H1 (cell line): ENCODE measurements around the gene ELFN2.

Experiments used
- ATF2 ChIP-seq: IDR thresholded peaks from 2 replicates; pipeline ENCODE4 v1.6.1; 2012; ENCODE audit warnings: low read length, inconsistent platforms
- BRCA1 ChIP-seq: IDR thresholded peaks from 2 replicates; pipeline ENCODE4 v1.6.1; 2012; ENCODE audit warnings: low read depth, low read length, improper control_type of control experiment
- CREB1 ChIP-seq: IDR thresholded peaks from 2 replicates; pipeline ENCODE4 v1.6.1; 2012; ENCODE audit warnings: inconsistent platforms
- CTCF ChIP-seq, 3 experiments: IDR thresholded peaks; 1 replicate in 2 of 3; 2 replicates in 1 of 3; pipeline versions ENCODE4 v1.5.1 to v1.6.1; 2011; ENCODE audit warnings: low read length in 3 of 3, mild to moderate bottlenecking in 3 of 3, inconsistent platforms in 2 of 3, low read depth in 1 of 3, moderate library complexity in 1 of 3; ENCODE audit not compliant: insufficient read depth in 1 of 3; ENCODE audit errors: control extremely low read depth in 1 of 3
- EGR1 ChIP-seq: IDR thresholded peaks from 2 replicates; pipeline ENCODE4 v1.6.1; 2011; ENCODE audit warnings: low read depth, low read length, borderline replicate concordance
- EP300 ChIP-seq, 2 experiments: IDR thresholded peaks; 1 replicate in 1 of 2; 2 replicates in 1 of 2; pipeline ENCODE4 v1.6.1; 2011 to 2012; ENCODE audit warnings: low read depth in 2 of 2, low read length in 2 of 2, mild to moderate bottlenecking in 2 of 2, borderline replicate concordance in 1 of 2, inconsistent platforms in 1 of 2, moderate library complexity in 1 of 2
- EZH2 ChIP-seq: fragments of 200-600 bp; sonication (generic); IDR thresholded peaks from 2 replicates; pipeline ENCODE4 v1.7.1; 2012; ENCODE audit warnings: low read depth, mild to moderate bottlenecking, moderate library complexity, low read length, inconsistent platforms; ENCODE audit not compliant: severe bottlenecking
- POLR2A ChIP-seq, 2 experiments: IDR thresholded peaks; 1 replicate in 1 of 2; 2 replicates in 1 of 2; pipeline ENCODE4 v1.6.1; 2011; ENCODE audit warnings: low read depth in 2 of 2, low read length in 2 of 2, mild to moderate bottlenecking in 2 of 2; ENCODE audit errors: control extremely low read depth in 1 of 2
- POLR2AphosphoS5 ChIP-seq: IDR thresholded peaks from 2 replicates; pipeline ENCODE4 v1.6.1; 2011; ENCODE audit warnings: low read depth, low read length
- RXRA ChIP-seq: IDR thresholded peaks from 2 replicates; pipeline ENCODE4 v1.6.1; 2011; ENCODE audit warnings: low read depth, mild to moderate bottlenecking, low read length, moderate library complexity; ENCODE audit not compliant: insufficient read depth
- SP2 ChIP-seq: IDR thresholded peaks from 2 replicates; pipeline ENCODE4 v1.6.1; 2012; ENCODE audit warnings: mild to moderate bottlenecking, low read length, inconsistent platforms
- SRF ChIP-seq: IDR thresholded peaks from 2 replicates; pipeline ENCODE4 v1.6.1; 2011; ENCODE audit warnings: mild to moderate bottlenecking, low read depth, low read length, moderate library complexity
- TAF1 ChIP-seq: IDR thresholded peaks from 2 replicates; pipeline ENCODE4 v1.6.1; 2011; ENCODE audit warnings: mild to moderate bottlenecking, low read depth, low read length
- TF ChIP-seq, protein P1 (sequence below): IDR thresholded peaks from 2 replicates; pipeline ENCODE4 v1.6.1; 2012; ENCODE audit warnings: inconsistent platforms

- TF ChIP-seq POLR2A (IDR thresholded peaks at IDR 0.05; ENCODE audit: control extremely low read depth in 1 of 2, low read depth in 2 of 2, low read length in 2 of 2) (no peak), POLR2AphosphoS5 (no peak), CREB1 (no peak), EP300 (IDR thresholded peaks at IDR 0.05; ENCODE audit: borderline replicate concordance in 1 of 2, low read depth in 2 of 2, low read length in 2 of 2) (no peak), EZH2 (no peak), SRF (no peak), TAF1 (no peak), SP2 (no peak), RXRA (no peak), CTCF (IDR thresholded peaks at IDR 0.05; ENCODE audit: control extremely low read depth in 1 of 3, insufficient read depth in 1 of 3, low read depth in 1 of 3, low read length in 3 of 3) (no peak), ATF2 (no peak), EGR1 (no peak), BRCA1 (no peak)
- TF ChIP-seq, protein P1, sequence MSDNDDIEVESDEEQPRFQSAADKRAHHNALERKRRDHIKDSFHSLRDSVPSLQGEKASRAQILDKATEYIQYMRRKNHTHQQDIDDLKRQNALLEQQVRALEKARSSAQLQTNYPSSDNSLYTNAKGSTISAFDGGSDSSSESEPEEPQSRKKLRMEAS, result no peak
Observed at GRCh38 chr22:37352481-37352880, 74.8 kb downstream of the ELFN2 start.
